CD8-positive, alpha-beta memory T cell (primary cell): ENCODE measurements around the gene PPM1H. TPM values are rescaled to one million over a fixed set of nuclear protein-coding genes. Genes with fewer than 3 reads are reported as not detected.

Experiments used
- CTCF ChIA-PET: fragments of 350-600 bp; sonication (Branson Sonifier 250); formaldehyde crosslinking; loops from one replicate; lab custom pipeline; 2021; ENCODE audit warnings: antibody characterized with exemption; lab: Charles Lee
- POLR2A ChIA-PET: fragments of 350-600 bp; sonication (Branson Sonifier 250); formaldehyde crosslinking; loops from one replicate; lab custom pipeline; 2021; ENCODE audit warnings: antibody characterized with exemption; lab: Charles Lee
- DNase-seq, 5 donors: peaks; one replicate each; pipeline versions ENCODE4 v3.0.0 to v3.0.0-alpha.2; 2020 to 2022; ENCODE audit warnings: mixed read lengths in 1 of 5
- H3K27ac ChIP-seq: one replicate; pipeline ENCODE4 v1.7.0; 2013; ENCODE audit warnings: low read depth, mild to moderate bottlenecking, low read length, moderate library complexity
- H3K27me3 ChIP-seq: 2 replicates; pipeline ENCODE4 v1.7.0; 2013; ENCODE audit warnings: low read length, mild to moderate bottlenecking; ENCODE audit not compliant: insufficient read depth, poor library complexity, severe bottlenecking
- H3K36me3 ChIP-seq: 2 replicates; pipeline ENCODE4 v1.7.0; 2013; ENCODE audit warnings: mild to moderate bottlenecking, low read length, moderate library complexity; ENCODE audit not compliant: insufficient read depth
- H3K4me1 ChIP-seq: 2 replicates; pipeline ENCODE4 v1.7.0; 2013; ENCODE audit warnings: mild to moderate bottlenecking, low read length, moderate library complexity; ENCODE audit not compliant: insufficient read depth
- H3K4me3 ChIP-seq: 2 replicates; pipeline ENCODE4 v1.7.0; 2013; ENCODE audit warnings: mild to moderate bottlenecking, low read length
- H3K9me3 ChIP-seq: 2 replicates; pipeline ENCODE4 v1.7.0; 2013; ENCODE audit warnings: mild to moderate bottlenecking, low read length
- H3K27ac Mint-ChIP-seq, 8 donors: one replicate each; pipeline ENCODE4 v1.8.0; 2020 to 2021; ENCODE audit warnings: mixed read lengths in 8 of 8, mild to moderate bottlenecking in 6 of 8, inconsistent platforms in 3 of 8, moderate library complexity in 3 of 8
- H3K27me3 Mint-ChIP-seq, 2 donors: one replicate each; pipeline ENCODE4 v1.8.0; 2020 to 2021; ENCODE audit warnings: mixed read lengths in 2 of 2, mild to moderate bottlenecking in 1 of 2, moderate library complexity in 1 of 2
- H3K36me3 Mint-ChIP-seq, 3 donors: one replicate each; pipeline ENCODE4 v1.8.0; 2020 to 2021; ENCODE audit warnings: mixed read lengths in 3 of 3, inconsistent platforms in 1 of 3, mild to moderate bottlenecking in 1 of 3
- H3K4me1 Mint-ChIP-seq, 3 donors: one replicate each; pipeline ENCODE4 v1.8.0; 2020 to 2021; ENCODE audit warnings: mixed read lengths in 3 of 3, inconsistent platforms in 1 of 3, mild to moderate bottlenecking in 1 of 3
- H3K4me3 Mint-ChIP-seq, 7 donors: one replicate each; pipeline ENCODE4 v1.8.0; 2020 to 2021; ENCODE audit warnings: mixed read lengths in 7 of 7, mild to moderate bottlenecking in 6 of 7, moderate library complexity in 4 of 7, inconsistent platforms in 2 of 7
- H3K9me3 Mint-ChIP-seq, 5 donors: one replicate each; pipeline ENCODE4 v1.8.0; 2020 to 2022; ENCODE audit warnings: mixed read lengths in 5 of 5, mild to moderate bottlenecking in 3 of 5, moderate library complexity in 2 of 5, inconsistent platforms in 1 of 5
- polyA plus RNA-seq: library from polyadenylated mRNA; unstranded; fragments of 300-500 nt; fragmentation: Illumina TruSeq; gene quantifications from one replicate; pipeline ENCODE4 v1.2.3, GENCODE V29; 2021
- total RNA-seq, 2 experiments: library from RNA; stranded (reverse); gene quantifications; one replicate each; pipeline ENCODE4 v1.2.3, GENCODE V29; 2021

Gene PPM1H
- total and polyA plus RNA-seq, 3 experiments from 2014 or later, result 0.13 TPM; not detected in 1

DNA sequence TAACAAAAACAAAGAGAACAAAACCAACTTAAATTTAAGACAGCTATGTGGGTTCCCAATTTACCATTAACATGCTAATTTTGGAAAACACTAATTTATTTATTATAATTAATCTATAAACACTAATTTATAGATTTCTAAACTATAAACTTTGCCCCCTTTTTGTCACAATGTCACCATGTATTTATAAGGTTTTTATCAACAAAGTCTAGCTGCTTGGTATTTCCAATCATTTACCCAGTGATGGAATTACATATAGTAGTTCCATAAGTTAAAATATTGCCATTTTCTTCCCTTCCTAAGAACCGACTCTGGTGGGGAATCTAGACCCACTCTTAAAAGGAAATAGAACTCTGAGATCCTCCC is 140.7 kb downstream of the PPM1H start:
- no peak overlapping the region for H3K27ac ChIP-seq
- H3K4me1 Mint-ChIP-seq, result no peaks in the 10 kb centered on the region
- H3K27ac Mint-ChIP-seq, result no peak overlapping the region
- no peak overlapping the region for H3K4me3 Mint-ChIP-seq
- no peaks in the 10 kb centered on the region for H3K36me3 Mint-ChIP-seq
- no peaks in the 10 kb centered on the region for H3K36me3 ChIP-seq
- ChIA-PET CTCF (interaction anchor here (0.7 to 2.8 kb wide), 20 partner anchors 9 to 361 kb away, joined by 3 to 37 read pairs (median 4); partner anchors contain the start of gene MON2), POLR2A (interaction anchor here (1.6 kb wide), 1 partner anchor 192 kb away, joined by 4 read pairs; no protein-coding TSS in a partner anchor)
- H3K4me3 ChIP-seq, result no peak overlapping the region
- H3K9me3 Mint-ChIP-seq, result no peaks in the 10 kb centered on the region
- H3K27me3 Mint-ChIP-seq, result peaks cover 2 to 13% of the 10 kb centered on the region in 2 donors
- H3K9me3 ChIP-seq, result no peaks in the 10 kb centered on the region
- no peaks in the 10 kb centered on the region for H3K4me1 ChIP-seq
- H3K27me3 ChIP-seq, result no peaks in the 10 kb centered on the region
- DNase-seq, result no peak

DNA sequence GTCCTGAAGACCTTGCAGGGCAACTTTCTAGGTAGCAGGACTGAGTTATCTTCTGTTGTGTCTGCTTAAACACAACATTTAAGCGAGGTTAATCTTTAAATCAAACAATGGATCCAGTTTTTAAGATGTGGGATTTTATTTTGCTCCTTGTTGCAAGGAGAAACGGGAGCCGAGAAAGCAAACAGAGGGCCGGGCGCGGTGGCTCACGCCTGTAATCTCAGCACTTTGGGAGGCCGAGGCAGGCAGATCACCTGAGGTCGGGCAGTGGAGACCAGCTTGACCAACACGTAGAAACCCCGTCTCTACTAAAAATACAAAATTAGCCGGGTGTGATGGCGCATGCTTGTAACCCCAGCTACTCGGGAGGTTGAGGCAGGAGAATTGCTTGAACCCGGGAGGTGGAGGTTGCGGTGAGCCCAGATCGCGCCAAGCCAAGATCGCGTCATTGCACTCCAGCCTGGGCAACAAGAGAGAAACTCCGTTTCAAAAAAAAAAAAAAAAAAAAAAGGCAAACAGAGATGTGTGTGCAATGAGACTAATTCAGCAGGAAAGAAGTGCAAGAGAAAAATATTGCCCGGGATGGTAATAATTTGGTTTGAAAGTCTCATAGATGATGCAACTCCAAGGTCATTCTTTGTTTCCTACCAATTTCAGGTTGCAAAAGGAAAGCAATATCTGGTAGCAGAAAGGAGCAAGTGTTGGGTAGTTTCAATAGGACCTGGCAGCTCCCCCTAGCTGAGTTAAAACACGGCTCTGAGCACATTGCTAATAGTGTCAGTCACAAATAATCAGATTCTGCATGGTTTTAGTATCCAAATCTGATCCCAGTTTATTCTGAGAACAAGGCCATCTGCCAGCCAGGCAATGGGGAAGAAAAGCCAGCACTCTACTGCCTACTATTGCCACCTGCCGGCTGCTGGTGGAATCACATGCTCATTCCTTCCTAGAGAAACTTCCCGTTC is 141.4 kb downstream of the PPM1H start:
- Histone ChIP-seq H3K27me3 (no peaks in the 10 kb centered on the region), H3K4me3 (no peak overlapping the region), H3K27ac (no peak overlapping the region), H3K36me3 (no peaks in the 10 kb centered on the region), H3K4me1 (no peaks in the 10 kb centered on the region), H3K9me3 (no peaks in the 10 kb centered on the region)
- H3K36me3 Mint-ChIP-seq, result no peaks in the 10 kb centered on the region
- peaks cover 2 to 12% of the 10 kb centered on the region in 2 donors for H3K27me3 Mint-ChIP-seq
- H3K4me1 Mint-ChIP-seq, result no peaks in the 10 kb centered on the region
- CTCF ChIA-PET, result interaction anchor here (0.6 to 2.8 kb wide), 21 partner anchors 9 to 361 kb away, joined by 3 to 37 read pairs (median 4); partner anchors contain the start of gene MON2
- peak; percentile 45 to 80 (median 56) for DNase-seq
- POLR2A ChIA-PET, result interaction anchor here (1.6 kb wide), 1 partner anchor 191 kb away, joined by 4 read pairs; no protein-coding TSS in a partner anchor
- H3K4me3 Mint-ChIP-seq, result no peak overlapping the region
- no peak overlapping the region for H3K27ac Mint-ChIP-seq
- H3K9me3 Mint-ChIP-seq, result no peaks in the 10 kb centered on the region

DNA sequence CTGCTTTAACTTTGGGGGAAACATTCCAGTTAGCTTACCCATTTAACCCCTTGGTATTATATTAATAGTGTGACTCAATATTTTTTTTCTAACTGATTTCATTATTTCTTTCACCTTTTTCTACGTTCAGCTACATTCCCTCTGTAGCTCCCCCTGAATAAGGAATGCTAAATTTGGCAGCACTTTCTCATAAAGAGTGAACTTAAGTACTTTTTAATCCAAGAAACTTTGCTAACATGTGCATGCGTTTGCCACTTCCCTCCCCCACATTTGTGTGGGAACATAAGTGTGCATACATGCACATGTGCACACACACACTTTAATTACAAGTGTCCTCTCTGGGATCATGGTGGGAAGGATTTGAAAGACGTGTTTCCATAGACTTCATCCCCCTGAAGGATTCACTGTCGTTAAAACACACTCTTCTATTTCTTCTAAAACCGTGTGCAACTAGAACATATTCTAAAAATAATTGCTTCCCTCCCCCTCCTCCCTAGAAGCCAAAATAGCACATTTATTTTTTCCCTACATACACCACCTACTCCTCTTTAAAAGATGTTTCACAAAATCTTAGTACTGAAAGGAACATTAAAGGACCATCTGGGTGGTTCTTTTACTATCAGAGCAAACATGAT is 142.6 kb downstream of the PPM1H start:
- no peak overlapping the region for H3K27ac Mint-ChIP-seq

DNA sequence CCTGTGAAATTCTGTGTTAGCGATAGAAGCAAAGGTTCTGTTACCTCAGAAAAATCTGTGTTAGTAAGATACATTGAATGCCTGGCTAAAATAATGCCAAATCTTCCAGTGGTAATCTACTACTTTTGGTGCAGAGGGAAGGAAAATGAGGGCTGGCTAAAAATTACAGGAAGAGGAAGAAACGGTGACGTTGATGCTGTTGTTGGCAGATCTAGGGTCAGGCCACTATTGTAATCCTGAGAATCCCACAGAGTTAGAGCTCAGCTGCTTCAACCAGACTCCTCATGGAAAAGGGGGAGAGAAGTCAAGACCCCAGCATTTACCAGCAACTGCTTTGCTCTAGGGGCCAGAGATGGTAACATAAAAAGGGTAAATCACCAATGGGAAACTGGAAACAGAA is 145.1 kb downstream of the PPM1H start:
- POLR2A ChIA-PET, result no interaction called here

More for the DNA sequence above, 142.6 kb downstream of the PPM1H start:
- no peaks in the 10 kb centered on the region for H3K4me1 Mint-ChIP-seq
- H3K36me3 ChIP-seq, result no peaks in the 10 kb centered on the region
- POLR2A ChIA-PET, result no interaction called here
- H3K4me1 ChIP-seq, result no peaks in the 10 kb centered on the region
- no peak overlapping the region for H3K27ac ChIP-seq
- H3K9me3 ChIP-seq, result no peaks in the 10 kb centered on the region
- no peaks in the 10 kb centered on the region for H3K9me3 Mint-ChIP-seq
- no peaks in the 10 kb centered on the region for H3K36me3 Mint-ChIP-seq
- peaks cover 2 to 8% of the 10 kb centered on the region in 2 donors for H3K27me3 Mint-ChIP-seq
- no peaks in the 10 kb centered on the region for H3K27me3 ChIP-seq
- CTCF ChIA-PET, result interaction anchor here (0.9 to 2.9 kb wide), 2 partner anchors 189 to 210 kb away, joined by 5 to 15 read pairs; no protein-coding TSS in a partner anchor
- no peak overlapping the region for H3K4me3 Mint-ChIP-seq
- DNase-seq, result no peak
- H3K4me3 ChIP-seq, result no peak overlapping the region

DNA sequence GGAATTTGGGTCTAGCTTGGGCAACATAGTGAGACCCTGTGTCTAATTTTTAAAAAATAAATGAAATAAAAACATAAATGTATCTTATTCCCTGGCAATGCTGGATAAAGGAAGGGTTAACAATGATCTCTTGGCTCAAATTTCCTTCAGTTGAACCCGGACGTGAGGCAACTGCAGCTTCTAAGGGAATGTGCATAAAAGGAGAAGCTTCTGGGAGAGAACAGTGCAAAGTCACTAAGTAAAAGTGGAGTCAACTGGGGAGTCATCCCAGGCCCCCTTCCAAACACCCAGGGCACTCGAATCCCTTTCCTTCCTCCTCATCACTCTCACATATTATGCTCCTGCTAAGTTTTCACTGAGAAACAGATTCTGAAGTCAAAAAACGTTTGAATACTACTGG is 147.3 kb downstream of the PPM1H start:
- Histone ChIP-seq H3K4me1 (no peaks in the 10 kb centered on the region), H3K4me3 (no peak overlapping the region), H3K27me3 (no peaks in the 10 kb centered on the region), H3K9me3 (no peaks in the 10 kb centered on the region), H3K27ac (no peak overlapping the region), H3K36me3 (no peaks in the 10 kb centered on the region)
- H3K36me3 Mint-ChIP-seq, result no peaks in the 10 kb centered on the region
- ChIA-PET CTCF (interaction anchor here (0.8 kb wide), 1 partner anchor 10 kb away, joined by 3 read pairs; no protein-coding TSS in a partner anchor), POLR2A (no interaction called here)
- no peak overlapping the region for H3K4me3 Mint-ChIP-seq
- H3K4me1 Mint-ChIP-seq, result no peaks in the 10 kb centered on the region
- H3K9me3 Mint-ChIP-seq, result no peaks in the 10 kb centered on the region
- peaks cover 2 to 3% of the 10 kb centered on the region in 2 donors for H3K27me3 Mint-ChIP-seq
- peak overlapping the region in 1 of 8 donors; percentile 16 for H3K27ac Mint-ChIP-seq
- DNase-seq, result no peak

More for the DNA sequence above, 145.1 kb downstream of the PPM1H start:
- H3K9me3 ChIP-seq, result no peaks in the 10 kb centered on the region
- CTCF ChIA-PET, result interaction anchor here (1.1 to 2.9 kb wide), 4 partner anchors 10 to 352 kb away, joined by 3 to 15 read pairs (median 5); no protein-coding TSS in a partner anchor
- H3K27me3 ChIP-seq, result no peaks in the 10 kb centered on the region
- H3K36me3 Mint-ChIP-seq, result no peaks in the 10 kb centered on the region
- no peak overlapping the region for H3K4me3 ChIP-seq
- peaks cover 3% of the 10 kb centered on the region in 2 donors for H3K27me3 Mint-ChIP-seq
- no peaks in the 10 kb centered on the region for H3K36me3 ChIP-seq
- H3K27ac ChIP-seq, result no peak overlapping the region
- no peak for DNase-seq
- H3K4me1 ChIP-seq, result no peaks in the 10 kb centered on the region
- no peak overlapping the region for H3K4me3 Mint-ChIP-seq
- peak overlapping the region in 1 of 8 donors; percentile 2 for H3K27ac Mint-ChIP-seq
- no peaks in the 10 kb centered on the region for H3K9me3 Mint-ChIP-seq
- no peaks in the 10 kb centered on the region for H3K4me1 Mint-ChIP-seq

DNA sequence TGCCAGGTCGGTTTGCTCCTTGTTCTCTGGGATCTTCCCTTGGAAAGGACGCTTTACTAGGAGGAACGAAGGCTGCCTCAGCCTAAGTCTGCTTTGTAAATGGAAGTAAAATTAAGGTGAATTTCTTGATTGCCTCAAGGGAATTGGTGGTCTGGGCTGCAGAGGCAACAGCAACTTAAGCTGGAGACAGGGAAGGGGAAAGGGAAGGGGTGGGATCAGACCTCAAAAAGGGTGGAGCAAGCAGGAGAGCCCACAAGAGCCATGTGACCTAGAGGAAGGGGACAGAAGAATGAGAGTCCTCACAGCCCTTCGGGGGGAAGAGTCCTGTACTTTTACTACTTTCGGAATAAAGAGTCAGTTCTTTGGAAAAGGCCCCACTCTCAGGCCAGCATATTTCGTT is 147.9 kb downstream of the PPM1H start:
- DNase-seq, result no peak
- no peaks in the 10 kb centered on the region for H3K9me3 Mint-ChIP-seq
- Histone ChIP-seq H3K4me3 (no peak overlapping the region), H3K9me3 (no peaks in the 10 kb centered on the region), H3K27ac (no peak overlapping the region), H3K4me1 (no peaks in the 10 kb centered on the region), H3K27me3 (no peaks in the 10 kb centered on the region), H3K36me3 (no peaks in the 10 kb centered on the region)
- H3K36me3 Mint-ChIP-seq, result no peaks in the 10 kb centered on the region
- H3K4me1 Mint-ChIP-seq, result no peaks in the 10 kb centered on the region
- no peak overlapping the region for H3K4me3 Mint-ChIP-seq
- H3K27ac Mint-ChIP-seq, result no peak overlapping the region
- peaks cover 2 to 3% of the 10 kb centered on the region in 2 donors for H3K27me3 Mint-ChIP-seq
- ChIA-PET POLR2A (no interaction called here), CTCF (interaction anchor here (0.8 kb wide), 1 partner anchor 10 kb away, joined by 3 read pairs; no protein-coding TSS in a partner anchor)

DNA sequence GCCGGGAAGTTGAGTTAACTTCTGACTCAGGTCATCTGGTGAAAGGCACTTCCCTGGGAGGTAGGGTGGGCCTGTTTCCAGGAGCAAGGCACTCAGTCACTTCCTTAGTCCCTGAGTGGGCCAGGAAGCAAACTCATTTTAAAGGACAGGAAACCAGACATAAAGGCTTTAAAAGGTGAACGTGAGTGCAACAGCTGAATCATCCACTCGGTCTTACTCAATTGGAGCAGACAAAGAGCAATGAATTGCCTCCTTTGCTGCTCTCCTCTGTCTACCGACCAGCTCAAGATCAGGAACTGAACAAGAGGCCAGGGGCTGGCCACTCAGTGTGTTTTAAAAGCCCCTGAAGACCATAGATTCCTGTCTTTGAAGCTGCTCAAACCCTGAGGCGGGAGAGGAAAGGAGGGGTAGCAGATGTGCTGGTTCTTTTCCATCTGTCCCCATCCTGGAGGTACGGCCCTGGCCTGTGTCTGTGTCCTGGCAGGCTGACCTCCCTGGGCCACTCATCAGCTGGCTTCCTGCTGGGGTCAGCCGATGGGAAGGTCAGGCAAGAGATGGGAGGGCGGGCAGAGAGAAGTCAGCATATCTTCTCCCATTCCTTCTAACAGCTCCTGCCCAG is 148.9 kb downstream of the PPM1H start:
- H3K9me3 Mint-ChIP-seq, result no peaks in the 10 kb centered on the region
- ChIA-PET CTCF (interaction anchor here (0.7 to 3.5 kb wide), 2 partner anchors 8 to 14 kb away, joined by 3 to 17 read pairs; no protein-coding TSS in a partner anchor), POLR2A (no interaction called here)
- DNase-seq, result no peak
- Histone ChIP-seq H3K27ac (no peak overlapping the region), H3K4me1 (no peaks in the 10 kb centered on the region), H3K27me3 (no peaks in the 10 kb centered on the region), H3K36me3 (no peaks in the 10 kb centered on the region), H3K4me3 (no peak overlapping the region), H3K9me3 (no peaks in the 10 kb centered on the region)
- peaks cover 2 to 3% of the 10 kb centered on the region in 2 donors for H3K27me3 Mint-ChIP-seq
- no peak overlapping the region for H3K4me3 Mint-ChIP-seq
- no peak overlapping the region for H3K27ac Mint-ChIP-seq
- no peaks in the 10 kb centered on the region for H3K36me3 Mint-ChIP-seq
- H3K4me1 Mint-ChIP-seq, result no peaks in the 10 kb centered on the region
